OCI-LY1 (cell line): Measurements from ENCODE around the gene GALT.

Source experiments
- H2AFZ ChIP-seq: fragments of 200-600 bp; sonication (generic), shearing (Covaris generic); 2 replicates; pipeline ENCODE4 v1.6.0; 2014; ENCODE audit warnings: antibody characterized with exemption, mild to moderate bottlenecking, low read length
- H3F3A ChIP-seq: fragments of 200-600 bp; sonication (generic), shearing (Covaris generic); 2 replicates; pipeline ENCODE4 v1.6.0; 2014; ENCODE audit warnings: mild to moderate bottlenecking, antibody characterized with exemption, low read length, moderate library complexity; ENCODE audit not compliant: insufficient read depth
- H3K27ac ChIP-seq: fragments of 200-600 bp; sonication (generic); 2 replicates; pipeline ENCODE4 v1.5.1; 2014; ENCODE audit warnings: low read length, mixed run types, mild to moderate bottlenecking, low read depth; ENCODE audit not compliant: poor library complexity, severe bottlenecking
- H3K27me3 ChIP-seq: fragments of 200-600 bp; sonication (generic); 2 replicates; pipeline ENCODE4 v1.6.0; 2014; ENCODE audit warnings: antibody characterized with exemption, mild to moderate bottlenecking, low read length, moderate library complexity; ENCODE audit not compliant: insufficient read depth
- H3K36me3 ChIP-seq: fragments of 200-600 bp; sonication (generic); 2 replicates; pipeline ENCODE4 v1.6.1; 2014; ENCODE audit warnings: mild to moderate bottlenecking, antibody characterized with exemption, low read length, moderate library complexity, mixed read lengths; ENCODE audit not compliant: insufficient read depth
- H3K4me1 ChIP-seq: fragments of 200-600 bp; sonication (generic); 2 replicates; pipeline ENCODE4 v1.5.1; 2014; ENCODE audit warnings: mild to moderate bottlenecking, low read length, moderate library complexity; ENCODE audit not compliant: insufficient read depth, severe bottlenecking
- H3K4me2 ChIP-seq: fragments of 200-600 bp; sonication (generic), shearing (Covaris generic); 2 replicates; pipeline ENCODE4 v1.6.1; 2014; ENCODE audit warnings: low read length
- H3K4me3 ChIP-seq: fragments of 200-600 bp; sonication (generic); 2 replicates; pipeline ENCODE4 v1.5.1; 2014; ENCODE audit warnings: low read length, low read depth, mild to moderate bottlenecking, mixed read lengths; ENCODE audit not compliant: poor library complexity, severe bottlenecking
- H3K79me2 ChIP-seq: fragments of 200-600 bp; shearing (Covaris generic); 2 replicates; pipeline ENCODE4 v1.6.1; 2016; ENCODE audit warnings: mixed run types, low read length, mixed read lengths; ENCODE audit not compliant: insufficient read depth
- H3K9ac ChIP-seq: fragments of 200-600 bp; sonication (generic), shearing (Covaris generic); 2 replicates; pipeline ENCODE4 v1.6.1; 2014; ENCODE audit warnings: mild to moderate bottlenecking, low read length, mixed read lengths
- H3K9me2 ChIP-seq: fragments of 200-600 bp; sonication (generic), shearing (Covaris generic); 2 replicates; pipeline ENCODE4 v1.6.1; 2014; ENCODE audit warnings: low read depth, mild to moderate bottlenecking, low read length, mixed read lengths
- H3K9me3 ChIP-seq: fragments of 200-600 bp; shearing (Covaris generic); 2 replicates; pipeline ENCODE4 v1.6.1; 2014; ENCODE audit warnings: low read length, mixed read lengths
- H4K20me1 ChIP-seq: fragments of 200-600 bp; sonication (generic), shearing (Covaris generic); 2 replicates; pipeline ENCODE4 v1.6.0; 2016; ENCODE audit warnings: mild to moderate bottlenecking, low read length; ENCODE audit not compliant: insufficient read depth
- CTCF ChIP-seq: fragments of 200-600 bp; sonication (generic), shearing (Covaris generic); IDR thresholded peaks from 2 replicates; pipeline ENCODE4 v1.5.1; 2017; ENCODE audit warnings: mild to moderate bottlenecking, antibody characterized with exemption, low read length, moderate library complexity, mixed read lengths
- EZH2 ChIP-seq: fragments of 200-600 bp; sonication (generic), shearing (Covaris generic); IDR thresholded peaks from 2 replicates; pipeline ENCODE4 v1.8.0; 2017; ENCODE audit warnings: borderline replicate concordance, mixed run types, mild to moderate bottlenecking, antibody characterized with exemption, low read length, moderate library complexity, mixed read lengths

Gene GALT

GRCh38 chr9:34633166-34633565 is 13.3 kb upstream of the GALT start:
- Histone ChIP-seq H3K4me3 (no peak overlapping the region), H3K9me3 (no peaks in the 10 kb centered on the region), H2AFZ (no peak overlapping the region), H3K9me2 (no peaks in the 10 kb centered on the region), H3K36me3 (peaks cover 17% of the 10 kb centered on the region), H3K4me2 (no peak overlapping the region), H3K9ac (no peak overlapping the region), H3F3A (no peaks in the 10 kb centered on the region), H3K79me2 (peaks cover 13% of the 10 kb centered on the region; the same call in 1 of the 2 replicates), H3K27ac (no peak overlapping the region), H3K4me1 (peaks cover 27% of the 10 kb centered on the region), H4K20me1 (no peaks in the 10 kb centered on the region), H3K27me3 (peaks cover 11% of the 10 kb centered on the region; the same call in 1 of the 2 replicates)
- no peak for TF ChIP-seq CTCF
- TF ChIP-seq EZH2, result no peak

GRCh38 chr9:34633851-34634550 is 12.5 kb upstream of the GALT start:
- no peak overlapping the region for H3K27ac ChIP-seq
- H3K27me3 ChIP-seq, result peaks cover 10% of the 10 kb centered on the region; the same call in 1 of the 2 replicates
- H3K4me3 ChIP-seq, result no peak overlapping the region
- H3K9me2 ChIP-seq, result no peaks in the 10 kb centered on the region
- no peak overlapping the region for H2AFZ ChIP-seq
- no peaks in the 10 kb centered on the region for H4K20me1 ChIP-seq
- no peaks in the 10 kb centered on the region for H3K9me3 ChIP-seq
- H3K4me2 ChIP-seq, result no peak overlapping the region
- no peak for TF ChIP-seq EZH2
- TF ChIP-seq CTCF, result peak; percentile 92
- H3K4me1 ChIP-seq, result peaks cover 29% of the 10 kb centered on the region
- H3K79me2 ChIP-seq, result peaks cover 13% of the 10 kb centered on the region; the same call in 1 of the 2 replicates
- no peaks in the 10 kb centered on the region for H3F3A ChIP-seq
- no peak overlapping the region for H3K9ac ChIP-seq
- H3K36me3 ChIP-seq, result peaks cover 17% of the 10 kb centered on the region

- no peak overlapping the region for H3K4me2 ChIP-seq
- peaks cover 24% of the 10 kb centered on the region for H3K4me1 ChIP-seq
- no peaks in the 10 kb centered on the region for H4K20me1 ChIP-seq
- H2AFZ ChIP-seq, result no peak overlapping the region
- no peak overlapping the region for H3K4me3 ChIP-seq
- H3K36me3 ChIP-seq, result peaks cover 17% of the 10 kb centered on the region
- no peak for TF ChIP-seq EZH2
- no peak for TF ChIP-seq CTCF
- peaks cover 5% of the 10 kb centered on the region; the same call in 1 of the 2 replicates for H3K27me3 ChIP-seq
- no peaks in the 10 kb centered on the region for H3K9me3 ChIP-seq
- no peaks in the 10 kb centered on the region for H3F3A ChIP-seq
- no peak overlapping the region for H3K9ac ChIP-seq
- no peak overlapping the region for H3K27ac ChIP-seq
- peaks cover 13% of the 10 kb centered on the region; the same call in 1 of the 2 replicates for H3K79me2 ChIP-seq
- no peaks in the 10 kb centered on the region for H3K9me2 ChIP-seq
These were observed 11.8 kb upstream of the GALT start for GRCh38 chr9:34634551-34635248.
